Ishikawa (cell line): ENCODE data around the gene TNRC6B.

Experiments
- CEBPB ChIP-seq: IDR thresholded peaks from 2 replicates; pipeline ENCODE4 v1.6.1; 2012
- CREB1 ChIP-seq: IDR thresholded peaks from 2 replicates; pipeline ENCODE4 v1.6.1; 2012; ENCODE audit warnings: low read depth
- EGR1 ChIP-seq: IDR thresholded peaks from 2 replicates; pipeline ENCODE4 v1.6.1; 2012
- EP300 ChIP-seq: IDR thresholded peaks from 2 replicates; pipeline ENCODE4 v1.6.1; 2012; ENCODE audit warnings: borderline replicate concordance
- FOXM1 ChIP-seq: IDR thresholded peaks from 2 replicates; pipeline ENCODE4 v1.6.1; 2012; ENCODE audit warnings: low read depth, borderline replicate concordance
- MAX ChIP-seq: IDR thresholded peaks from 2 replicates; pipeline ENCODE4 v1.6.1; 2012
- NFIC ChIP-seq: IDR thresholded peaks from 2 replicates; pipeline ENCODE4 v1.6.1; 2012
- RAD21 ChIP-seq: IDR thresholded peaks from 2 replicates; pipeline ENCODE4 v1.6.1; 2012; ENCODE audit warnings: low read depth
- REST ChIP-seq: IDR thresholded peaks from 2 replicates; pipeline ENCODE4 v1.6.1; 2012; ENCODE audit warnings: low read depth, mild to moderate bottlenecking
- TAF1 ChIP-seq: IDR thresholded peaks from 2 replicates; pipeline ENCODE4 v1.6.1; 2012; ENCODE audit warnings: low read depth, mild to moderate bottlenecking
- TCF12 ChIP-seq: IDR thresholded peaks from 2 replicates; pipeline ENCODE4 v1.6.1; 2012; ENCODE audit warnings: low read depth
- TEAD4 ChIP-seq: IDR thresholded peaks from 2 replicates; pipeline ENCODE4 v1.6.1; 2012
- USF1 ChIP-seq: IDR thresholded peaks from 2 replicates; pipeline ENCODE4 v1.6.1; 2012
- YY1 ChIP-seq: IDR thresholded peaks from 2 replicates; pipeline ENCODE4 v1.6.1; 2012; ENCODE audit warnings: low read depth
- ZBTB7A ChIP-seq: IDR thresholded peaks from 2 replicates; pipeline ENCODE4 v1.6.1; 2012; ENCODE audit warnings: low read depth

Gene TNRC6B

GRCh38 chr22:40252146-40252545, 74.4 kb downstream of the TNRC6B start:
- TF ChIP-seq FOXM1 (no peak), NFIC (no peak), CEBPB (no peak), TAF1 (no peak), EP300 (no peak), ZBTB7A (no peak), EGR1 (no peak), TCF12 (no peak)

GRCh38 chr22:40256516-40256915, 78.8 kb downstream of the TNRC6B start:
- TF ChIP-seq FOXM1: no peak

GRCh38 chr22:40258017-40258416, 80.3 kb downstream of the TNRC6B start:
- TF ChIP-seq RAD21 (no peak), TAF1 (no peak), USF1 (no peak), YY1 (no peak), TCF12 (no peak), EGR1 (no peak), NFIC (no peak), EP300 (no peak), CREB1 (no peak), REST (no peak), CEBPB (no peak), ZBTB7A (no peak), MAX (no peak), FOXM1 (no peak), TEAD4 (no peak)

GRCh38 chr22:40258501-40258915, 80.8 kb downstream of the TNRC6B start:
- TF ChIP-seq ZBTB7A: no peak
- no peak for TF ChIP-seq CREB1
- no peak for TF ChIP-seq TCF12
- TF ChIP-seq CEBPB: no peak
- TF ChIP-seq YY1: no peak
- TF ChIP-seq TAF1: no peak
- TF ChIP-seq RAD21: no peak
- TF ChIP-seq NFIC: no peak
- TF ChIP-seq REST: no peak
- no peak for TF ChIP-seq MAX
- no peak for TF ChIP-seq USF1
- no peak for TF ChIP-seq EGR1
- TF ChIP-seq EP300: no peak
- TF ChIP-seq TEAD4: no peak
- TF ChIP-seq FOXM1: no peak

- TF ChIP-seq CREB1: no peak
- TF ChIP-seq ZBTB7A: no peak
Measured at GRCh38 chr22:40261783-40262182, 84.1 kb downstream of the TNRC6B start.

- no peak for TF ChIP-seq TAF1
- no peak for TF ChIP-seq EP300
- TF ChIP-seq NFIC: no peak
- TF ChIP-seq RAD21: no peak
- no peak for TF ChIP-seq USF1
- no peak for TF ChIP-seq REST
- TF ChIP-seq YY1: no peak
- TF ChIP-seq ZBTB7A: no peak
- no peak for TF ChIP-seq TCF12
- no peak for TF ChIP-seq MAX
- no peak for TF ChIP-seq CREB1
- TF ChIP-seq EGR1: no peak
- TF ChIP-seq FOXM1: no peak
- no peak for TF ChIP-seq CEBPB
- no peak for TF ChIP-seq TEAD4
Measured at GRCh38 chr22:40263191-40263590, 85.5 kb downstream of the TNRC6B start.
